Dermis lymphatic vessel endothelial cell (primary cell): ENCODE data around the gene KIT. TPM values are rescaled to one million over a fixed set of nuclear protein-coding genes. Genes with fewer than 3 reads are reported as not detected.

Experiments
- total RNA-seq: library from RNA; depleted of rRNA; stranded (reverse); fragments of >200 nt; gene quantifications from 2 replicates; pipeline ENCODE4 v1.2.1, GENCODE V29; 2014

The KIT gene
- total RNA-seq, result 0.60 and 1.1 TPM in 2 replicates

DNA sequence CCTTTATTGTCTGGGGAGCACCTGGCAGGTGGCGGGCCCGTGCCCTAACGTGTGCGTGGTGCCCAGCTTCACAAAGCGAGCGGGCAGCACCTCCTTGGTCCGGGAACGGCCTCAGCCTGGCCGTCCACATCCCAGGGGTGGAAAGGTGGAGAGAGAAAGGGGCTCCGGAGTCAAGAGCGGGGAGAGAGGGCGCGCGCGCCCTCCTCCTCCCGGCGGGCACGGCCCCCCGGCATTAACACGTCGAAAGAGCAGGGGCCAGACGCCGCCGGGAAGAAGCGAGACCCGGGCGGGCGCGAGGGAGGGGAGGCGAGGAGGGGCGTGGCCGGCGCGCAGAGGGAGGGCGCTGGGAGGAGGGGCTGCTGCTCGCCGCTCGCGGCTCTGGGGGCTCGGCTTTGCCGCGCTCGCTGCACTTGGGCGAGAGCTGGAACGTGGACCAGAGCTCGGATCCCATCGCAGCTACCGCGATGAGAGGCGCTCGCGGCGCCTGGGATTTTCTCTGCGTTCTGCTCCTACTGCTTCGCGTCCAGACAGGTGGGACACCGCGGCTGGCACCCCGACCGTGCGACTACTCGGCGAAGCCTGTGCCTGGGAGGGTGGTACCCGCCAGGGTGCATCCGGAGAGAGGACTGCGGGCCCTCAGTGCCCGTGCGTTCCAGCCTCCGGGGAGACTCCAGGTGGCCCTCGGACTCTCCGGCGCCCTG lies at the start of gene KIT:
Gene KIT, plus strand, starts transcription at position 407 of the 701 bp plus-strand sequence. Its CDS starts 58 bp downstream, at position 465.

